NCI-H1092 (cell line): ENCODE measurements around the gene FLYWCH1.

Source experiments
- DNase-seq: peaks from one replicate; lab custom pipeline; 2025; lab: John Stamatoyannopoulos, UW

The FLYWCH1 gene

GRCh38 chr16:2898831-2899563 lies 12.7 kb upstream of the FLYWCH1 start:
- no peak for DNase-seq

DNA sequence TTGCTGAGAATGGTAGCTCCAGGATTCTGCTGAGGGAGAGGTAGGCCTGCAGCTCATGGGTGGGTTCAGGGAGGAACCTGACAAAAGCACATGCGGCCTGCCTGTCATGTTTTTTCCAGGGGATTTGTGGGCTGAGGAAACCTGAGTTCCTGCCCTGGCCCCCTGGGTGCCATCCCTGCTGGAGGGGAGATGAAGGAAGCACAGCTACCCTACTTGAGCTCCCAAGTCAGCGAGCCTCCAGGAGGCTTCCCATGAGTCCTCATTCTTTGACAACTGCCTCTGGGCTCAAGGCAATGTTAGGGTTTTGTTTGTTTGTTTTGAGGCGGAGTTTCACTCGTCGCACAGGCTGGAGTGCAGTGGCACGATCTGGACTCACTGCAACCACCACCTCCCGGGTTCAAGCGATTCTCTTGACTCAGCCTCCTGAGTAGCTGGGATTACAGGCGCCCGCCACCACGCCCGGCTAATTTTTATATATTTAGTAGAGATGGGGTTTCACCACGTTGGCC lies 12.1 kb upstream of the FLYWCH1 start:
- no peak for DNase-seq

- no peak for DNase-seq
Measured at GRCh38 chr16:2900526-2901075, 11.1 kb upstream of the FLYWCH1 start.

GRCh38 chr16:2902337-2903130 lies 9.2 kb upstream of the FLYWCH1 start:
- no peak for DNase-seq

GRCh38 chr16:2904100-2904921 lies 7.4 kb upstream of the FLYWCH1 start:
- peak; percentile 67 for DNase-seq

DNA sequence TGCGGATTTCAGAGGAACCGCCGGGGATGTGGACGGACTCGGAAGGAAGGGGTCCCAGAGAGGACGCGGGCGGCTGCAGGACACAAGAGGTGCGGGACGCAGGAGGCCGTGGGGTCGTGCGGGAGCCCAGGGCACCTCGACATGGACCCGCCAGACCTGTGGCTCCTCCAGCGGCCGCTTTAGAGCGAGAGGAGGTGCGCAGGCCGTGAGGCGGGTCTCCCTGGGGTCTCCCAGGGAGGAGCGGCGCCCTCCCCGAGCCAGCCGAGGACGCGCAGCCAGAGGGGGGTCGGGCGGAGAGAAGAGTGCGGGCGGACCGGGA lies 6.8 kb upstream of the FLYWCH1 start:
- DNase-seq = no peak

DNA sequence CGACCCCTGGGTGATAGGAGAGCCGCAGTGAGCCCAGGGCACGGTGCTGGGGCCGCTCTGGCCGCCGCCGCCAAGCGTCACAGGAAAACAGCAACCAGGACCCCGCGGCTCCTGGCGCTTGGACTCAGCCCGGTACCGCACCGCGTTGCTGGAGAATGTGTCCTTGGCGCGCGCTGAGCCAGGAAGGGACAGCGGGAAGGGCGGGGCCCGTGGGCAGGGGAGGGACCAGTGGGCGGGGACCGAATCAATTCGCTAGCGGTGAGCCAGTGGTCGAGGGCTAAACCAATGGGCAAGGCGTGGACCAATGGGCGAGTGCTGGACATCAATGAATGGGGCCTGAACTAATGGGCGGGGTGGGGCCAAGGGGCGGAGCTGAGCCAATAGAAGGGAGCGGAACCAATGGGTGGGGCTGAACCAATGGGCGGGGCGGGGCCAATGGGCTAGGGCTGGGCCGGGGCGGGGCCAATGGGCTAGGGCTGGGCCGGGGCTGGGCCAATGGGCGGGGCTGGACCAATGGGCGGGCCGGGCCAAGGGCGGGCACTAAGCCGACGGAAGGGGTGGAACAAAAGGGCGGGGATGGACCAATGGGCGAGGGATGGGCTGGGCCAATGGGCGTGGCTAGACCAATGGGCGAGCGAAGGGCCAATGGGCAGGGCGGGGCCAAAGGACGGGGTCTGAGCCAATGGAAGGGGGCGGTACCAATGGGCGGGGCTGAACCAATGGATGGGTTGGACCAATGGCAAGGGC lies 6.3 kb upstream of the FLYWCH1 start:
- peak; percentile 99 for DNase-seq

DNA sequence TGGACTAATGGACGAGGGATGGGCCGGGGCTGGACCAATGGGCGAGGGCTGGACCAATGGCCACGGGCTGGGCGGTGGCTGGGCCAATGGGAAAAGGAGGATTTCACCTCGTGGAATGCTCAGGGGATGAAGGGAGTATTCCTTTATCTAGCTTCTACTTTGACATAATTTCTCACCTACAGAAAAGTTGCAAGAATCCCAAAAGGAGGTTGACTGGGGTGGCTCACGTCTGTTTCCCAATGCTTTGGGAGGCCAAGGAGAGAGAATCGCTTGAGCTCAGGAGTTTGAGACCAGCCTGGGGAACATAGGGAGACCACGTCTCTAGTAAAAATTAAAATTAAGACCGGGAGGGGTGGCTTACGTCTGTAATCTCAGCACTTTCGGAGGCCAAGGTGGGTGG lies 5.7 kb upstream of the FLYWCH1 start:
- no peak for DNase-seq

- DNase-seq = peak; percentile 5
Measured at GRCh38 chr16:2907084-2907753, 4.5 kb upstream of the FLYWCH1 start.

DNA sequence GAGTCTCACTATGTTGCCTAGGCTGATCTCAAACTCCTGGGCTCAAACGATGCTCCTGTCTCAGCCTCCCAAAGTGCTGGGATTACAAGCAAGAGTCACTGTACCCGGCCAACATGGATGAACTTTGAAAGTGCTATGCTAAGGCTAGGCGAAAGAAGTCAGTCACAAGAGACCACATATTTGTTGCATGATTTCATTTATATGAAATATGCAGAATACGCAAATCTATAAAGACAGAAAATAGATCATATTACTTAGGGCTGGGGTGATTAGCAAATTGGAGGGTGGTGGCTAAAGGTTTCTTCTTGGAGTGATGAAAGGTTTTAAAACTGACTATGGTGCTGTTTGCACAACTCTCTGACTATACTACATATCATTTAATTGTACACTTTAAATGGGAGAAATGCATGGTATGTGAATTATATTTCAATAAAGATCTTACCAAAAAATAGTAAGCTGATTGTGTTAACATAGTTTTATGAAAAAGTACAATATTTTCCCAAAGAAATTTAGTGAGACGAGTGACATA lies 1.2 kb upstream of the FLYWCH1 start:
- DNase-seq = no peak

- DNase-seq = no peak
Measured at GRCh38 chr16:2912330-2913199, 834 bp downstream of the FLYWCH1 start.

- DNase-seq = no peak
Measured at GRCh38 chr16:2913603-2914002, 1.9 kb downstream of the FLYWCH1 start.

DNA sequence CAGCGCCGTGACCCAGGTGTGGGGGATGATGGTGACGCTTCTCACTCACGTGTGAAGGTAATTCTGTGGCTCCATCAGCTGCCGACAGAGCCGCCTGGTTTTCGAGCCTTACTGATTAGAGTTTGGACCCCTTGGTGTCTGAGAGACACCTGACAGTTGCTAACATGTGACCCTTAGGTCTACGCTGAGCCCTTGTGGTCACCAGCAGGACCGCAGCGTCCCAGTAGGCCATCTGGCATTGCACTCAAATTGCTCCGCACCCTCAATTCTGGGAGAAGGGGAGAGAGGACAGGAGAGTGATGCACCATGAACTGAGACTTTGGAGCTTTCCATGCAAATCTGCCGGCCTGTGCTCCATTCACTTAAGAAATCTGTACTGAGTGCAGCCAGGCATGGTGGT lies 2.5 kb downstream of the FLYWCH1 start:
- DNase-seq = no peak

- no peak for DNase-seq
Measured at GRCh38 chr16:2915196-2915929, 3.6 kb downstream of the FLYWCH1 start.

- peak; percentile 40 for DNase-seq
Measured at GRCh38 chr16:2919511-2920255, 8.0 kb downstream of the FLYWCH1 start.

- DNase-seq = no peak
Measured at GRCh38 chr16:2923481-2923880, 11.8 kb downstream of the FLYWCH1 start.

DNA sequence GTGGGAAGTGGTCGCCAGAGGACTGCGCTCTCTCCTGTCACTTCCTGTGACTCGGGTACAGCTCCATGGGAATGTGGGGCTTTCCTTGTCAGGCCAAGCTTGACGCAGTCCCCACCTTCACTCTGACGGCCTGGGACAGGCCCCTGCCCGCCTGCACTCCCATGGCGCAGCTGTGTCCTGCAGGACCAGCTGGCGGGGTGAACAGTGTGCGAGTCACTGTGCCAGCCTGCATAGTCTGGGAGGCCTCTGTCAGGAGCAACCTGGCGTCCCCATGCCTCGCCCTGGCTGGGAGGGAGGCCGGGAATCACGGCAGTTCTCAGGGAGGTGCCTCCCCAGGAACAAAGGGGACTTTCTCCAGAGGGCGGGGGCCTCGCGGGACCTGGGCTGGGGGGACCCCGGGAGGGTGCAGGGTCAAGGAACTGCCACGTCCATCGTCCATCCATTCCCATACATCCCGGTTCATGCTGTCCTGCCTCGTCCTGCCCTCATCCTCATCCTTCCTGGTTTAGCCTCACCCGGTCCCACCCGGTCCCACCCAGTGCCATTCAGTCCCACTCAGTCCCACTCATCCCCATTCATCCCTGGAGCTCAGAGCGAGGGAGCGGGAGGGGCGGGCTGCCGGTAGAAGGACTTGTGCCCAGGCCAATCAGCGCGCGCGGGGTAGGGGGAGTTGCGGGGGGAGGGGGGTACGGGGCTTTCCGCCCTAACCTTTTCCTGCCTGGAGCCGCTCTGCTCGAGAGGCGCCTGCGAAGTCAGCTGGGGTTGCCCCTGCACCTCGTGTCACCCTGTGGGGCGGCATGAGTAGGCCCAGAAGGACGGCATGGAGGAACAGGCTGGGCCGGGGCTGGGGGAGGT lies 13.4 kb downstream of the FLYWCH1 start:
- no peak for DNase-seq
